ENCODE data around the gene ATP2A1. TPM values are rescaled to one million over a fixed set of nuclear protein-coding genes. Genes with fewer than 3 reads are reported as not detected.

The ATP2A1 gene
- total and polyA plus RNA-seq, 2 of the 13 experiments (the other 11 are each of a cell fraction or from before 2014, with no cell fraction given) = 3.2 to 12.5 TPM

- no peak for TF ChIP-seq ZBTB37 (CRISPR knock-in tag; IDR thresholded peaks at IDR 0.05)
- TF ChIP-seq PAX8 (CRISPR knock-in tag; IDR thresholded peaks at IDR 0.05; ENCODE audit: borderline replicate concordance) = no peak
Measured at GRCh38 chr16:28846933-28847273, 31.4 kb upstream of the ATP2A1 start (continued).

GRCh38 chr16:28858421-28858820 lies 19.9 kb upstream of the ATP2A1 start:
- no peaks in the 10 kb centered on the region for H3K36me3 ChIP-seq (replicated peaks in 1 of 2; ENCODE audit: control insufficient read depth in 1 of 2, insufficient read depth in 2 of 2, low read length in 2 of 2)
- no peak overlapping the region for H3K4me2 ChIP-seq (ENCODE audit: low read depth, low read length)
- H3K4me3 ChIP-seq (replicated peaks in 1 of 3; ENCODE audit: insufficient read depth in 1 of 3, low read depth in 2 of 3, low read length in 3 of 3) = no peak overlapping the region
- BruUV-seq (replicated peaks) = no TSS peak
- in situ Hi-C loops (cut with HindIII; ENCODE audit: extremely low pct_ligation_motif_present, low pct_unique_long_range_greater_than_20kb) (no loop called here), intact Hi-C loops (cut with micrococcal nuclease; ENCODE audit: unreplicated experiment) (no loop called here)
- POLR2A ChIA-PET = interaction anchor here (0.7 to 3.1 kb wide), 3 partner anchors 12 to 78 kb away, joined by 3 to 11 read pairs (median 6); partner anchors contain the start of genes ATXN2L and TUFM
- 97% methylated on average over 8 of the region's 8 CpGs for WGBS (ENCODE audit: low lambda C conversion rate)
- H3K9me3 ChIP-seq (ENCODE audit: low read length) = no peaks in the 10 kb centered on the region
- H3K79me2 ChIP-seq (ENCODE audit: insufficient read depth, low read length) = peaks cover 1% of the 10 kb centered on the region
- no peaks in the 10 kb centered on the region for H3K27me3 ChIP-seq (ENCODE audit: control insufficient read depth in 1 of 2, insufficient read depth in 2 of 2, low read length in 2 of 2)
- peaks cover 21% of the 10 kb centered on the region for H3K4me1 ChIP-seq (ENCODE audit: insufficient read depth, low read length)
- no peak for DNase-seq (ENCODE audit: low spot score)
- H4K20me1 ChIP-seq (ENCODE audit: insufficient read depth, low read length) = no peaks in the 10 kb centered on the region
- no peak overlapping the region for H2AFZ ChIP-seq (ENCODE audit: low read length)
- no peak for FAIRE-seq
- no peak overlapping the region for H3K9ac ChIP-seq (ENCODE audit: insufficient read depth, low read depth, low read length)
- no peak for TF ChIP-seq ZNF737 (CRISPR knock-in tag; IDR thresholded peaks at IDR 0.05; ENCODE audit: borderline replicate concordance)
- TF ChIP-seq FOSL1 (CRISPR knock-in tag; IDR thresholded peaks at IDR 0.05; ENCODE audit: borderline replicate concordance) = no peak
- no peak for TF ChIP-seq GATAD2A (CRISPR knock-in tag; IDR thresholded peaks at IDR 0.05)
- TF ChIP-seq IRF2 (CRISPR knock-in tag; IDR thresholded peaks at IDR 0.05) = no peak
- ATAC-seq = no peak
- no peak overlapping the region for H3K27ac ChIP-seq (ENCODE audit: extremely low read length, insufficient read depth, low read length)
- CTCF ChIA-PET (ENCODE audit: low intra/inter-chr PET ratio, low total read pairs) = no interaction called here

GRCh38 chr16:28859326-28859725 lies 19.0 kb upstream of the ATP2A1 start:
- DNase-seq (ENCODE audit: low spot score) = no peak
- ATAC-seq = no peak
- no TSS peak for BruUV-seq (replicated peaks)
- WGBS (ENCODE audit: low lambda C conversion rate) = 83% methylated on average over 4 of the region's 4 CpGs
- H3K27me3 ChIP-seq (ENCODE audit: control insufficient read depth in 1 of 2, insufficient read depth in 2 of 2, low read length in 2 of 2) = no peaks in the 10 kb centered on the region; a peak in 1 of 5 replicates
- H3K79me2 ChIP-seq (ENCODE audit: insufficient read depth, low read length) = peaks cover 7% of the 10 kb centered on the region
- no peak overlapping the region for H3K4me2 ChIP-seq (ENCODE audit: low read depth, low read length)
- ChIA-PET CTCF (ENCODE audit: low intra/inter-chr PET ratio, low total read pairs) (no interaction called here), POLR2A (interaction anchor here (1.9 to 3.1 kb wide), 2 partner anchors 12 to 77 kb away, joined by 6 to 11 read pairs; partner anchors contain the start of gene TUFM)
- no peaks in the 10 kb centered on the region for H3K9me3 ChIP-seq (ENCODE audit: low read length)
- no peaks in the 10 kb centered on the region for H3K36me3 ChIP-seq (replicated peaks in 1 of 2; ENCODE audit: control insufficient read depth in 1 of 2, insufficient read depth in 2 of 2, low read length in 2 of 2)
- no peak overlapping the region for H2AFZ ChIP-seq (ENCODE audit: low read length)
- peaks cover 21% of the 10 kb centered on the region for H3K4me1 ChIP-seq (ENCODE audit: insufficient read depth, low read length)
- in situ Hi-C loops (cut with HindIII; ENCODE audit: extremely low pct_ligation_motif_present, low pct_unique_long_range_greater_than_20kb) = no loop called here
- no peak overlapping the region for H3K4me3 ChIP-seq (replicated peaks in 1 of 3; ENCODE audit: insufficient read depth in 1 of 3, low read depth in 2 of 3, low read length in 3 of 3)
- FAIRE-seq = no peak
- intact Hi-C loops (cut with micrococcal nuclease; ENCODE audit: unreplicated experiment) = no loop called here
- no peak overlapping the region for H3K9ac ChIP-seq (ENCODE audit: insufficient read depth, low read depth, low read length)
- H3K27ac ChIP-seq (ENCODE audit: extremely low read length, insufficient read depth, low read length) = no peak overlapping the region
- H4K20me1 ChIP-seq (ENCODE audit: insufficient read depth, low read length) = no peaks in the 10 kb centered on the region
- TF ChIP-seq TEF (CRISPR knock-in tag; IDR thresholded peaks at IDR 0.05) (no peak), IRF1 (CRISPR knock-in tag; IDR thresholded peaks at IDR 0.05; ENCODE audit: low read depth) (no peak), MIXL1 (CRISPR knock-in tag; IDR thresholded peaks at IDR 0.05) (no peak), ZBTB10 (CRISPR knock-in tag; IDR thresholded peaks at IDR 0.05; ENCODE audit: borderline replicate concordance) (no peak), CBX5 (CRISPR knock-in tag; IDR thresholded peaks at IDR 0.05; ENCODE audit: borderline replicate concordance) (no peak), ZNF350 (CRISPR knock-in tag; IDR thresholded peaks at IDR 0.05; ENCODE audit: borderline replicate concordance, low read depth) (no peak)

All from HepG2 (cell line).